OCI-LY3 (cell line): ENCODE results near the gene PDGFA.

Source experiments
- CTCF ChIP-seq: fragments of 200-600, 300-600 bp; sonication (generic); IDR thresholded peaks from 2 replicates; pipeline ENCODE4 v1.5.1; 2014; ENCODE audit warnings: antibody characterized with exemption, low read length, low read depth
- EZH2phosphoT487 ChIP-seq: fragments of 200-600 bp; shearing (Covaris generic); IDR thresholded peaks from 2 replicates; pipeline ENCODE4 v1.6.1; 2018; ENCODE audit warnings: antibody characterized with exemption, mixed run types, low read depth

- TF ChIP-seq CTCF (no peak), EZH2phosphoT487 (no peak)
Measured at GRCh38 chr7:475425-475728, 44.3 kb downstream of the PDGFA start.
